ENCODE results near the gene SCN1A. TPM values are rescaled to one million over a fixed set of nuclear protein-coding genes. Genes with fewer than 3 reads are reported as not detected.

The SCN1A gene
- total RNA-seq, 2 experiments from 2014 or later: not detected

Other genes with a start within 250 kb of the SCN1A start
- gene TTC21B, start 174.2 kb downstream of the SCN1A start, total RNA-seq: 10 to 100 TPM; 13.8 to 20.2 TPM
- not detected for gene SCN9A, start 247.9 kb upstream of the SCN1A start, total RNA-seq

Measured in activated CD8-positive, alpha-beta memory T cell treated with anti-CD3 and anti-CD28 coated beads, Interleukin-2, amount 10 ng/mL, durations not matched to agents 7 days and 5 days (primary cell).